Endothelial cell of umbilical vein (primary cell): ENCODE results near the gene SPATA32. TPM values are rescaled to one million over a fixed set of nuclear protein-coding genes. Genes with fewer than 3 reads are reported as not detected.

ENCODE experiments used
- BruUV-seq: library from RNA; stranded (reverse); fragments of 400-500 nt; replicated peaks from 2 replicates; lab custom pipeline; 2021; lab: Mats Ljungman, UMichigan
- CTCF ChIA-PET: fragments of 300-600, 350-600 bp; sonication (Branson Sonifier 250); formaldehyde crosslinking; loops from one replicate; lab custom pipeline; 2021; ENCODE audit warnings: antibody characterized with exemption, inconsistent platforms; lab: Charles Lee
- POLR2A ChIA-PET: fragments of 300-600, 350-600 bp; sonication (Branson Sonifier 250); formaldehyde crosslinking; loops from one replicate; lab custom pipeline; 2021; ENCODE audit warnings: antibody characterized with exemption, inconsistent platforms; lab: Charles Lee
- DNase-seq: peaks from one replicate; pipeline ENCODE4 v3.0.0-alpha.2; 2011; ENCODE audit warnings: low read depth, low spot score
- FAIRE-seq: peaks from 2 replicates; lab custom pipeline; 2011; peaks lifted over from hg19 to GRCh38; lab: Jason Lieb, UNC
- H2AFZ ChIP-seq: 2 replicates; pipeline ENCODE4 v1.6.0; 2012; ENCODE audit warnings: low read depth, low read length, control low read depth, inconsistent platforms
- H3K27ac ChIP-seq: 2 replicates; pipeline ENCODE4 v1.5.1; 2011; ENCODE audit warnings: low read depth, mild to moderate bottlenecking, control low read depth, low read length, moderate library complexity; ENCODE audit not compliant: insufficient read depth
- H3K27me3 ChIP-seq, 2 experiments: 2 replicates each; pipeline versions ENCODE4 v1.6.0 to v1.6.1; 2011; ENCODE audit warnings: low read length in 2 of 2, mixed read lengths in 1 of 2; ENCODE audit not compliant: control insufficient read depth in 2 of 2, insufficient read depth in 2 of 2
- H3K36me3 ChIP-seq, 2 experiments: 2 replicates in 1 of 2; 3 replicates in 1 of 2; pipeline ENCODE4 v1.5.1; 2011; ENCODE audit warnings: low read length in 2 of 2, mild to moderate bottlenecking in 1 of 2, moderate library complexity in 1 of 2; ENCODE audit not compliant: control insufficient read depth in 2 of 2, insufficient read depth in 2 of 2; ENCODE audit errors: extremely low read depth in 1 of 2
- H3K4me1 ChIP-seq: 3 replicates; pipeline ENCODE4 v1.5.1; 2011; ENCODE audit warnings: mild to moderate bottlenecking, low read length; ENCODE audit not compliant: control insufficient read depth, insufficient read depth; ENCODE audit errors: extremely low read depth
- H3K4me2 ChIP-seq: 2 replicates; pipeline ENCODE4 v1.6.1; 2011; ENCODE audit warnings: low read length, control low read depth, mixed read lengths; ENCODE audit not compliant: insufficient read depth
- H3K4me3 ChIP-seq, 3 experiments: fragments of 200-600 bp in 1 of 3; sonication (generic), shearing (Covaris generic) in 1 of 3; replicated peaks in 1 of 3; 2 replicates each; pipeline ENCODE4 v1.5.1; 2011 to 2016; ENCODE audit warnings: control low read depth in 3 of 3, low read length in 3 of 3, mild to moderate bottlenecking in 2 of 3, inconsistent platforms in 1 of 3, low read depth in 1 of 3, moderate library complexity in 1 of 3; ENCODE audit not compliant: insufficient read depth in 1 of 3
- H3K79me2 ChIP-seq: 2 replicates; pipeline ENCODE4 v1.6.0; 2012; ENCODE audit warnings: low read length, inconsistent platforms; ENCODE audit not compliant: control insufficient read depth, insufficient read depth
- H3K9ac ChIP-seq: replicated peaks from 2 replicates; pipeline ENCODE3; 2011; ENCODE audit warnings: low read length, control low read depth; ENCODE audit not compliant: insufficient read depth; ENCODE audit errors: extremely low read depth
- H3K9me1 ChIP-seq: replicated peaks from 3 replicates; pipeline ENCODE4 v1.6.0; 2011; ENCODE audit warnings: mild to moderate bottlenecking, low read length; ENCODE audit not compliant: control insufficient read depth, insufficient read depth; ENCODE audit errors: extremely low read depth
- H3K9me3 ChIP-seq: replicated peaks from 2 replicates; pipeline ENCODE4 v1.5.1; 2012; ENCODE audit warnings: low read length, inconsistent platforms; ENCODE audit not compliant: control insufficient read depth, insufficient read depth
- H4K20me1 ChIP-seq: replicated peaks from 2 replicates; pipeline ENCODE3; 2011; ENCODE audit warnings: mild to moderate bottlenecking, low read length; ENCODE audit not compliant: control insufficient read depth, insufficient read depth; ENCODE audit errors: extremely low read depth
- CTCF ChIP-seq, 2 donors: IDR thresholded peaks; 1 replicate in 1 of 2; 2 replicates in 1 of 2; pipeline ENCODE4 v1.5.1; 2011; ENCODE audit warnings: low read length in 2 of 2, mild to moderate bottlenecking in 2 of 2, moderate library complexity in 2 of 2, control low read depth in 1 of 2, inconsistent platforms in 1 of 2, low read depth in 1 of 2; ENCODE audit not compliant: insufficient read depth in 1 of 2; ENCODE audit errors: extremely low read depth in 1 of 2
- EZH2 ChIP-seq: IDR thresholded peaks from 2 replicates; pipeline ENCODE4 v1.6.1; 2012; ENCODE audit warnings: borderline replicate concordance, low read depth, mild to moderate bottlenecking, moderate library complexity, low read length, inconsistent platforms; ENCODE audit not compliant: severe bottlenecking
- FOS ChIP-seq: IDR thresholded peaks from 2 replicates; pipeline ENCODE4 v1.6.1; 2011; ENCODE audit warnings: mild to moderate bottlenecking, low read length, moderate library complexity, borderline replicate concordance; ENCODE audit not compliant: insufficient read depth
- GATA2 ChIP-seq: IDR thresholded peaks from 2 replicates; pipeline ENCODE4 v1.7.0; 2011; ENCODE audit warnings: low read depth, mild to moderate bottlenecking, moderate library complexity, mixed read lengths, low read length; ENCODE audit not compliant: insufficient read length, insufficient read depth
- JUN ChIP-seq: IDR thresholded peaks from 2 replicates; pipeline ENCODE4 v1.6.1; 2011; ENCODE audit warnings: borderline replicate concordance, low read depth; ENCODE audit not compliant: insufficient read length, insufficient read depth
- MYC ChIP-seq: IDR thresholded peaks from one replicate; pipeline ENCODE4 v1.6.1; 2011; ENCODE audit warnings: mild to moderate bottlenecking, low read depth, low read length
- POLR2A ChIP-seq: IDR thresholded peaks from 2 replicates; pipeline ENCODE4 v1.6.1; 2012; ENCODE audit warnings: low read depth, mild to moderate bottlenecking, control low read depth, low read length
- POLR2AphosphoS5 ChIP-seq: IDR thresholded peaks from 2 replicates; pipeline ENCODE4 v1.6.1; 2012; ENCODE audit warnings: low read depth, mild to moderate bottlenecking, control low read depth, low read length, moderate library complexity; ENCODE audit not compliant: insufficient read depth
- dilution Hi-C: fragments of 300-500 bp; cut with MboI; formaldehyde crosslinking; loops from one replicate; pipeline ENCODE4 v1.15.0; 2019; ENCODE audit warnings: low sequenced_read_pairs; ENCODE audit not compliant: extremely low pct_ligation_motif_present
- intact Hi-C: fragments of 100-400 bp; cut with micrococcal nuclease; formaldehyde crosslinking; loops from one replicate; pipeline ENCODE4 v1.10.0; 2022
- polyA plus RNA-seq, 4 experiments: library from polyadenylated mRNA; depleted of rRNA in 3 of 4; stranded (reverse) in 3 of 4; unstranded in 1 of 4; fragments of >200 nt; gene quantifications; 2 replicates each; pipeline versions ENCODE4 v1.2.1 to v1.2.3, GENCODE V29; 2011 to 2012; ENCODE audit warnings: missing spikeins in 1 of 4
- total RNA-seq: library from RNA; stranded (reverse); gene quantifications from 2 replicates; pipeline ENCODE4 v1.2.3, GENCODE V29; 2021
- TF ChIP-seq, protein P1 (sequence below): IDR thresholded peaks from 2 replicates; pipeline ENCODE4 v1.6.1; 2011; ENCODE audit not compliant: insufficient read depth, insufficient read length

Gene SPATA32
- total and polyA plus RNA-seq, 2 donors (not counting 3 experiments of a cell fraction or from before 2014, with no cell fraction given) = not detected

- Histone ChIP-seq H3K4me1 (peaks cover 4% of the 10 kb centered on the region), H3K9me3 (no peaks in the 10 kb centered on the region), H4K20me1 (no peaks in the 10 kb centered on the region), H3K9me1 (no peaks in the 10 kb centered on the region), H3K27me3 (peaks cover 9 to 21% of the 10 kb centered on the region in 2 experiments), H3K27ac (no peak within 1 kb of the TSS), H2AFZ (peak within 1 kb of the TSS; percentile 44), H3K9ac (no peak within 1 kb of the TSS), H3K36me3 (no peaks in the 10 kb centered on the region), H3K79me2 (no peaks in the 10 kb centered on the region), H3K4me2 (no peak within 1 kb of the TSS), H3K4me3 (peak within 1 kb of the TSS in 1 of 3 experiments; percentile 46)
- no peak for FAIRE-seq
- ChIA-PET CTCF (interaction anchor here (1.2 to 5.9 kb wide), 5 partner anchors 9 to 166 kb away, joined by 4 to 107 read pairs (median 73); partner anchors contain the start of gene HEXIM1), POLR2A (no interaction called here)
- DNase-seq = no peak
- no peak for TF ChIP-seq CTCF (IDR thresholded peaks at IDR 0.05; ENCODE audit: extremely low read depth in 1 of 2, insufficient read depth in 1 of 2, low read depth in 1 of 2, low read length in 2 of 2)
- TF ChIP-seq POLR2A = no peak
- TF ChIP-seq JUN = no peak
- TF ChIP-seq EZH2 = no peak
- no peak for TF ChIP-seq GATA2
- no peak for TF ChIP-seq FOS
- TF ChIP-seq, protein P1, sequence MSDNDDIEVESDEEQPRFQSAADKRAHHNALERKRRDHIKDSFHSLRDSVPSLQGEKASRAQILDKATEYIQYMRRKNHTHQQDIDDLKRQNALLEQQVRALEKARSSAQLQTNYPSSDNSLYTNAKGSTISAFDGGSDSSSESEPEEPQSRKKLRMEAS = no peak
- no peak for TF ChIP-seq MYC
- no peak for TF ChIP-seq POLR2AphosphoS5
- no TSS peak for BruUV-seq
- dilution Hi-C loops = no loop called here
- intact Hi-C loops = no loop called here
These were observed 40.5 kb downstream of the SPATA32 start, which contains the start of gene FMNL1 for GRCh38 chr17:45221081-45222013. Gene FMNL1, plus strand, starts transcription at chr17:45221885. Its CDS starts 240 bp downstream, at chr17:45222125.
